IPS-15b (cell line): ENCODE measurements around the gene ZNF407.

ENCODE experiments used
- H3K27me3 ChIP-seq: one replicate; pipeline ENCODE4 v1.6.1; 2013; ENCODE audit warnings: low read length; ENCODE audit not compliant: control insufficient read depth, insufficient read depth
- H3K36me3 ChIP-seq: one replicate; pipeline ENCODE4 v1.6.1; 2013; ENCODE audit warnings: low read length; ENCODE audit not compliant: control insufficient read depth, insufficient read depth
- H3K4me1 ChIP-seq: one replicate; pipeline ENCODE4 v1.6.1; 2013; ENCODE audit warnings: mild to moderate bottlenecking, low read length; ENCODE audit not compliant: control insufficient read depth, insufficient read depth
- H3K4me3 ChIP-seq: one replicate; pipeline ENCODE4 v1.5.1; 2013; ENCODE audit warnings: low read depth, low read length
- H3K9ac ChIP-seq: one replicate; pipeline ENCODE4 v1.6.1; 2013; ENCODE audit warnings: low read depth, mild to moderate bottlenecking, low read length
- H3K9me3 ChIP-seq: one replicate; pipeline ENCODE4 v1.6.1; 2013; ENCODE audit warnings: mild to moderate bottlenecking, low read length; ENCODE audit not compliant: control insufficient read depth, insufficient read depth

The ZNF407 gene

DNA sequence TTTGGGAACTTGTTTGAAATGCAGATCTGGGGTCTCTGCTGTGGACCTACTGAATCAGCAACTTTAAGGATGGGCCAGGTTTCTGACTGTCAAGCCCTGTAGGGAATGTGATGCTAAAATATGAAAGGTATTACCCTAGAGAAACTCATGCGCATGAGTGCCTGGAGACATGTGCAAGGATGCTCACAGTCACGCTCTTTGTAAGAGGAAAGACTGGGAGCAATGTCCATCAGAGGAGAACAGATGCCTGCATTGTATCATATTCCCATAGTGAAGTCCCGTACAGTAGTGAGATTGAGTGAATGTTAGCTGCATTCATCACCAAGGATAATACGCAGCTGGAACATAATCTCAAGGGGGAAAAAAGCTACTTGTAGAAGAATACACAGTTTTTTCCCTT is 14.1 kb downstream of the ZNF407 start:
- H3K27me3 ChIP-seq, result no peaks in the 10 kb centered on the region
- no peaks in the 10 kb centered on the region for H3K36me3 ChIP-seq
- H3K4me3 ChIP-seq, result no peak overlapping the region
- H3K9ac ChIP-seq, result no peak overlapping the region
- no peaks in the 10 kb centered on the region for H3K4me1 ChIP-seq
- peaks cover under 1% of the 10 kb centered on the region for H3K9me3 ChIP-seq

DNA sequence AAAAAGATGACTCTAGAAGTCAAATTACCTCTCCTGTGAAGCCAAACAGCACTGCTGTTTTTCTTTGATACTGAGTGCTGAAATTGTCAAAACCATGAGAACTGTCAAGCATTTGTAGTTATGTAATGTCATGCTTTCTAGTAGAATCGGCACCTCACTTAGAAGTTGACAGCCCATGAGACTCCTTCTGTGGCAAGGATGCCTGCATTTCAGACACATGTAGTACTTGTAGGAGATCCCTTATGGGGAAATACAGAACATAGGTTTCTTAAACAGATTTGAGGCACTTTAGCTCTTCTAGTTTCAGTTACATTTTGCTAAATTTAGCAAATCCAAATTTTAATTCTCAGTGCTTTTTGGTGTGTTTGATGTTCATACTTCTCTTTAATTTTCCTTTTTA is 15.7 kb downstream of the ZNF407 start:
- no peak overlapping the region for H3K9ac ChIP-seq
- no peaks in the 10 kb centered on the region for H3K27me3 ChIP-seq
- no peak overlapping the region for H3K4me3 ChIP-seq
- no peaks in the 10 kb centered on the region for H3K36me3 ChIP-seq
- H3K4me1 ChIP-seq, result no peaks in the 10 kb centered on the region
- H3K9me3 ChIP-seq, result peaks cover 3% of the 10 kb centered on the region

DNA sequence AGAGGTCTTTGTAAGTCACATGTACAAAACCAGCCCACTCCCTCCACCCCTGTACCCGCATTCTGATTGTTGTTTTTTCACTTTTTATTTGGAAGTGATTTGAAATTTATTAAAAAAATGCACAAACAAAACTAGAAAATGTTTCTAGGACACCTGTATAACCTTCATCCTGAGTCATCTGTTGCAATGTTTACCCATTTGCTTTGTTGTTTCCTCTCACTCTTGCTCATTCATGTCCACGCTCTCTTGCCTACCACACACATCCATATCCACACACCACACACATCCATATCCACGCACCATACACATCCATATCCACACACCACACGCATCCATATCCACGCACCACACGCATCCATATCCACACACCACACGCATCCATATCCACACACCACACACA is 18.8 kb downstream of the ZNF407 start:
- Histone ChIP-seq H3K27me3 (no peaks in the 10 kb centered on the region), H3K4me3 (no peak overlapping the region), H3K36me3 (no peaks in the 10 kb centered on the region), H3K9me3 (peaks cover 3% of the 10 kb centered on the region), H3K9ac (no peak overlapping the region), H3K4me1 (peaks cover 1% of the 10 kb centered on the region)

DNA sequence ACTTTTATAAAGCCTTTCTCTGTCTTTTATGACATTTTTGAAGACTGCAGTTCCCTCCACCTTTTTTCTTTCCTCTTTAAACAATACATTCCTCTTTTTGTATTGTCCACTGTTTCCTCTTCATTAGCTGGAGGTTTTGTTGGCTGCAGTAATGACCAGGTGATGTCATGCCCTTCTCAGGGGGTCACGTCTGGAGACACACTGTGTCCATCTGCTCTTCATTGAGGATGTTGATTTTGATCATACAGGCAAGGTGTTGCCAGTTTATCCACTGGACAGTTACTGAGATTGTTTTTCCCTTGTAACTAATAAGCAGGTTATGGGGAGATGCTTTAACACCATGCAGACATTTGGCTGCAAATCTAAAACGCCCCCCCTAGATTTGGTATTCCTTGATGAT is 19.8 kb downstream of the ZNF407 start:
- H3K27me3 ChIP-seq, result no peaks in the 10 kb centered on the region
- peaks cover 4% of the 10 kb centered on the region for H3K4me1 ChIP-seq
- H3K9me3 ChIP-seq, result peaks cover 3% of the 10 kb centered on the region
- H3K4me3 ChIP-seq, result no peak overlapping the region
- H3K9ac ChIP-seq, result no peak overlapping the region
- no peaks in the 10 kb centered on the region for H3K36me3 ChIP-seq

DNA sequence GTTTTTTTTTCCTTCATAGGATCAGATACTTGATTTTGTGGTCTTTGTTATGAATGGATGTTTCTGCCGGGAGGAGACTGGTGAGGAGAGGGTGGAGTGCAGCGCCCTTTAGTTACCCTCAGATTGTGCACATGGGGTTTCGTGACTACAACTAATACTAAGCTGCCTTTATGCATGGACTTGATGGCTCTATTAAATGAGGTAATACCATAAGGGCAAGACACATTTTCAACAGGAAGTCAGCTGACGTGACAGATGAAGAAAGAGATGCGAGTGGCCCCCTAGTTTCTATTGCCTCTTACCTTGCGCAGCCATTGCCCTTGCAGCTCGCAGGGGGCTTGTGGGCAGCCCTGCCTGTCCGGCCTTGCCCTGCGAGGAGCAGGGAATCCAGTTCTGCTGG is 24.4 kb downstream of the ZNF407 start:
- Histone ChIP-seq H3K4me3 (no peak overlapping the region), H3K4me1 (peaks cover 11% of the 10 kb centered on the region), H3K9ac (no peak overlapping the region), H3K27me3 (no peaks in the 10 kb centered on the region), H3K9me3 (no peaks in the 10 kb centered on the region), H3K36me3 (no peaks in the 10 kb centered on the region)

DNA sequence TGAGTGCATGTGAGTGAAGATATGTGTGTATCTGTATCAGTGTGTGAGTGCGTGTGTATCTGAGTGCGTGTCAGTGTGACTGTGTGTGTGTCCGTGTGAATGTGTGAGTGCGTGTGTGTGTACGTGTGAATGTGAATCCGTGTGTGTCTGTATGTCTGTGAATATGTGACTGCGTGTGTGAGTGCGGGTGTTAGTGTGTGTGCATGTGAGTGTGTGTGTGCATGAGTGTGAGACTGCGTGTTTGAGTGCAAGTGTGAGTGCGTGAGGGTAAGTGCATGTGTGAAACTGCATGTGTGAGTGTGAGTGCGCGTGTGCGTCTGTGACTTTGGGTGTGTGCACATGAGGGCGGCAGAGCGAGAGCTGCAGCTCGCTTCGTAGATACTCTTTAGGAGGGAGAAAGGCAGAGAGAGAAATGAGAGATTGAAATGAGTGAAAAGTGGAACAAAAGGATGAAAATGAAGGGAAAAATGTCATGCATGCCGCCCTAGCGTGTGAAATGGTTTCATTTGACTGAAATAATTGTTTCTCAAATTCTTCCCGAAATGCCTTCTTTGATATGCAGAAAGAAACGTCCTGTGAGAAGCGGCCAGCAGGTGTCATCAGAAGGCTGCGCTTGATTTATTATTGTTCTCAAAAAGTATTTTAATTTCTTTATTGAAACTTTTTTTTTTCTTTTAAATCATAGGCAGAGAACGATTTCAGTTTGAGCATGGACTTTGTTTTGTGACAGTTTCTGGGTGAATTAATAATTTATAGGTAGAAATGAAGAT is 25.6 kb downstream of the ZNF407 start:
- H3K9me3 ChIP-seq, result no peaks in the 10 kb centered on the region
- no peaks in the 10 kb centered on the region for H3K36me3 ChIP-seq
- H3K9ac ChIP-seq, result no peak overlapping the region
- H3K4me3 ChIP-seq, result no peak overlapping the region
- peaks cover 11% of the 10 kb centered on the region for H3K4me1 ChIP-seq
- H3K27me3 ChIP-seq, result no peaks in the 10 kb centered on the region

DNA sequence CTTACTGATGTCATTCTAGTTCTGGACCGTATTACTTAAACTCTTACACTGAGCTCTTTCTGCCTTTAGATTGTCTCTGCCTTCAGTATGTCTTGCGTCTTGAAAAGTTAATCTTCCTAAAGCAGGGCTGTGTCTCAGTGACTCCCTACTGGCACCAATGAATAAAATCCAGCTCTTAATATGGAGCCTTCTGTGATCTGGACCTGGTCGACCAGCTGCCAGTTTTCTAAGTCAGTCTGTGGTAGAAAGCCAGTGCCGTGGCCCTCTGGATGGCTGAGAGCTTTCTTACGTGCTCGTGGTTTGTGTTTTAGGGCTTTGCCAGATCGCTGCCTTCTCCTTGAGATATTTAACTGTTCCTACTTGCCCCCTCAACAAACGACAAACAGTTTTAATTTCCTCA is 26.8 kb downstream of the ZNF407 start:
- peaks cover 11% of the 10 kb centered on the region for H3K4me1 ChIP-seq
- H3K9ac ChIP-seq, result no peak overlapping the region
- no peaks in the 10 kb centered on the region for H3K27me3 ChIP-seq
- no peaks in the 10 kb centered on the region for H3K36me3 ChIP-seq
- H3K4me3 ChIP-seq, result no peak overlapping the region
- no peaks in the 10 kb centered on the region for H3K9me3 ChIP-seq

DNA sequence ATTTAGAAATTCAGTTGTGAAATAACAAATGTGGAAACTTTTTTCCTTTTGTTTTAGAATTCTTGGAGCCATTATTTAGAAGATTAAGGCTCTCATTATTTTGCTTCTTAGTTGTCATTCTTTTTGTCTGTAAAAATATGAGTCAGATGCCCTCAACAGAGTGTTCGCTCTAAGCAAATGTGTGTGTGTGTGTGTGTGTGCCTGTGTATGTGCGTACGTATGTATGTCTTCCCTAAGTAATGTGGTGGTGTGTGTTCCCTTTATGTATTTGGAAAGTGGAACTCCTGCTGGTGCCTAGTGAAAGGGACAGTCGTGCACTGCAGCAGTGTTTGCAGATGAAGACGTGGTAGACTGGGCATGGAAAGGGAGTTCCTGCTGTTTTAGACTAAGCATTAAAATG is 27.5 kb downstream of the ZNF407 start:
- Histone ChIP-seq H3K36me3 (no peaks in the 10 kb centered on the region), H3K9ac (no peak overlapping the region), H3K4me1 (peaks cover 11% of the 10 kb centered on the region), H3K27me3 (no peaks in the 10 kb centered on the region), H3K4me3 (no peak overlapping the region), H3K9me3 (no peaks in the 10 kb centered on the region)

DNA sequence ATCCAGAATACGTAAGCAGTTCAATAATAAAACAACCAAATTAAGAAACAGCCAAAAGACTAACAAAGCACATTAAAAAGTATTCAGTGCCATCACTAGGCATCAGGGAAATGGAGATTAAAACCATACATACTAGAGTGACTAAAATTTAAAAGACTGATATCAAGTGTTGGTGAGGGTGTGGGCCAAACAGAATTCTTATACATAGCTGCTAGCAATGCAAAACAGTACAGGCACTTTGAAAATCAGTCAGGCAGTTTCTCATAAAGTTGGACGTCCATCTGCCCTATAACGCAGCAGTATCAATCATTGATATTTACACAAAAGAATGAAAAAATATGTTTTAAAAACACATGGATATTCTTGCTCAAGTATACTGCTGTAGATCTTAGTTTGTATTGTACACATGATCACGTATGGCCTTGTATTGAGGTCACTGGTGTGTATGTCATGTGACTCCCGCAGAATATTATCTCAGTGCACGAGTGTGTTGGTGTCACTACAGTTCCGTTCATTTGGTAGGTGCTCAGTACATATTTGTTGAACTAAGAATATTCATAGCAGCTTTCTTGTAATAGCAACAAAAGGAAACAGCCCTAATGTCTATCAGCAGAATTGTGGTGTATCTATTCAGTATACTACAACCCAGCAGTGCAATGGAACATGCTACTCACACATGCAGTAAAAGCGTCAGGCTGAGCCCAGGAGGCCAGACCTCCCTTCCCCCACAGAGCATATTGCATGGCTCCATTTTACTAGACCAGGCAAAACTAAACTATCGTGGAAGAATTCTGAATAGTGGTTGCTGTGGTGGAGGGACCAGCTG is 28.6 kb downstream of the ZNF407 start:
- Histone ChIP-seq H3K4me1 (peaks cover 11% of the 10 kb centered on the region), H3K9me3 (no peaks in the 10 kb centered on the region), H3K36me3 (no peaks in the 10 kb centered on the region), H3K4me3 (no peak overlapping the region), H3K9ac (no peak overlapping the region), H3K27me3 (no peaks in the 10 kb centered on the region)

DNA sequence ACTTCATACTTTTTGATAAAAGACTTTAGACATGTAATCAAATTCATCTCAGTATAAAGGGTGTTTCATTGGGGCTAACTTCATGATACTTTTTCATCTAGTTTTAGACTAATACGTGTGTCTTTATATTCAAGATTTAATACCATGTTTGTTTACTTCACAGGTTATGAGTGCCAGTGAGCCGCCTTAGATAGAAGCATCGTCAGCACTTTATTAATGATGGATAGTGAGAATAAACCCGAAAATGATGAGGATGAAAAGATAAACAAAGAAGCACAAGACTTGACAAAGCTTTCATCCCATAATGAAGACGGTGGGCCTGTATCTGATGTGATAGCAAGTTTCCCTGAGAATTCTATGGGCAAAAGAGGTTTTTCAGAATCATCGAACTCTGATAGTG is 33.1 kb downstream of the ZNF407 start:
- Histone ChIP-seq H3K4me1 (no peaks in the 10 kb centered on the region), H3K36me3 (no peaks in the 10 kb centered on the region), H3K9ac (no peak overlapping the region), H3K27me3 (no peaks in the 10 kb centered on the region), H3K9me3 (no peaks in the 10 kb centered on the region), H3K4me3 (no peak overlapping the region)

DNA sequence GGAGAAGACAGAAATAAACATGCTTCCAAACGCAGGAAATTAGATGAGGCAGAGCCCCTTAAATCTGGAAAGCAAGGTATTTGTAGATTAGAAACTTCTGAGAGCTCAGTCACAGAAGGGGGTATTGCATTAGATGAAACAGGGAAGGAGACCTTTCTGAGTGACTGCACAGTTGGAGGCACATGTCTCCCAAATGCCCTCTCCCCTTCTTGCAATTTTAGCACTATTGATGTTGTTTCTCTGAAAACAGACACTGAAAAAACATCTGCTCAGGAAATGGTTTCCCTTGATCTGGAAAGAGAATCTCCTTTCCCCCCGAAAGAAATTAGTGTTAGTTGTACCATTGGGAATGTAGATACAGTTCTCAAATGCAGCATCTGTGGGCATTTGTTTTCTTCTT is 33.5 kb downstream of the ZNF407 start:
- no peak overlapping the region for H3K9ac ChIP-seq
- no peaks in the 10 kb centered on the region for H3K27me3 ChIP-seq
- H3K36me3 ChIP-seq, result no peaks in the 10 kb centered on the region
- H3K4me3 ChIP-seq, result no peak overlapping the region
- no peaks in the 10 kb centered on the region for H3K9me3 ChIP-seq
- no peaks in the 10 kb centered on the region for H3K4me1 ChIP-seq
